DND-41 (cell line): Measurements from ENCODE around the gene DERL2.

Source experiments
- CTCF ChIP-seq: IDR thresholded peaks from 2 replicates; pipeline ENCODE4 v1.5.1; 2012; ENCODE audit warnings: borderline replicate concordance, low read length, moderate library complexity, mild to moderate bottlenecking; ENCODE audit not compliant: poor library complexity, severe bottlenecking; ENCODE audit errors: extremely low read depth
- EZH2 ChIP-seq: IDR thresholded peaks from 3 replicates; pipeline ENCODE4 v1.6.1; 2012; ENCODE audit warnings: borderline replicate concordance, low read depth, mild to moderate bottlenecking, moderate library complexity, low read length, inconsistent platforms; ENCODE audit not compliant: severe bottlenecking

DNA sequence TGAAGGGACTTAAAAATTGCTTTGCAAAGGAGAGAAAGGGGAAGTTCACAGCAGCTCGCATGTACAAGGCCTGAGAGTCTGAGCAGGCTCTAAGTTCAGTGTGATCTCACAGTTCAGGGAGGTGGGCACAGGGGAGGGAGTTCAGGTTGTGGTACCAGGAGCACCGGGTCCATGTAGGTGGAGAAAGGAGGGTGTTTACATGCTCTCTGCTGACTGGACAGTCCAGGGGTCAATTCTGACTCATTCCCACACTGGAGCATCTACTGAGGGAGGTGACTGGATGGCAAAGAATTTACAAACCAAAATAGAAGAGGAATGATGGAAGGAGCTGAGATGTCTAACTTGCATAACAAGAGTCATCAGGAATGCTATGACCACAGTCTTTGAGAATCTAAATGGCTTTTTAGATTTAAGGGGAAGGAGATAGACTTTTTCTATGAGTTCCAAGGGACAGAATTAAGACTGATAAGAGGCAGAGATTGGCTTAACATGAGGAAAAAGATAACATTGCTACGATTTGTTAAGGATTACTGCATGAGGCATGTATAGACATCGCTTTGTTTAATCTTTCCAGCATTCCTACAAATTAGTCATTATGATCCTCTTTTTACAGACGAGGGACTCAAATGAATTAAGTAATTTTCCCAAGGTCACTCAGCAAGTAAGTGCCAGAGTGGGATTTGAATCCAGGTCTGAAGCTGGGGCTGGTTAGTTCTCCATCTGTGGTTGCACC, 30.2 kb upstream of the DERL2 start:
- TF ChIP-seq CTCF = no peak
- TF ChIP-seq EZH2 = no peak
